ENCODE results near the gene KIAA1328. TPM values are rescaled to one million over a fixed set of nuclear protein-coding genes. Genes with fewer than 3 reads are reported as not detected.

KIAA1328 gene
- total RNA-seq, 1 experiment from 2014 or later: 15.5 TPM

DNA sequence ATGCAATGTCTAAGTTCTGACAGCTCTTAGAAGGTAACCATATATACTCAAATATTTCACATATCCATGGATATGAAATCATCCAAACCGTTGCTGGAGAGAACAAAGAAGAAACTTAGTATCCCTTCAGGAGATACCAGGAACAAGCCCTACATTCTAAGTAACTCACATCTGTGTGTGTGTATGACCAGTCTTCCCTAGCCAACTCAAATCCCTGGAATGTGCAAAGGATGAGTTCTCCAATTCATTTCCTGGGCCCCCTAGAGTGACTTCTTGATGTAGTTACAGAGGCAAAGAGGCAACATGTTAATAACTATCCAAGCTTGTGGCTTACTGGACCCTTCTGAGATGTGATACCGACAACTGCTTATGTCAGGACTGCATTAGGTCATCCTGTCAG, 20.2 kb upstream of the KIAA1328 start:
- Histone ChIP-seq H3K27me3 (ENCODE audit: low read length) (no peaks in the 10 kb centered on the region), H3K36me3 (ENCODE audit: insufficient read depth, low read length) (peaks cover 48% of the 10 kb centered on the region), H3K4me1 (ENCODE audit: low read length) (peaks cover 8% of the 10 kb centered on the region), H2AFZ (ENCODE audit: low read length) (no peak overlapping the region), H4K20me1 (ENCODE audit: insufficient read depth, low read depth, low read length) (no peaks in the 10 kb centered on the region; the same call in 1 of the 2 replicates), H3K4me3 (ENCODE audit: low read length) (no peak overlapping the region), H3K79me2 (ENCODE audit: low read length) (peaks cover 29% of the 10 kb centered on the region), H3K9ac (ENCODE audit: low read length) (no peak overlapping the region), H3K9me2 (replicated peaks; ENCODE audit: insufficient read depth, low read length) (no peaks in the 10 kb centered on the region), H3K9me3 (ENCODE audit: low read length) (no peaks in the 10 kb centered on the region), H3K4me2 (ENCODE audit: low read depth, low read length, poor library complexity, severe bottlenecking) (no peak overlapping the region), H3K27ac (ENCODE audit: low read length) (no peak overlapping the region)
- no peak for DNase-seq

DNA sequence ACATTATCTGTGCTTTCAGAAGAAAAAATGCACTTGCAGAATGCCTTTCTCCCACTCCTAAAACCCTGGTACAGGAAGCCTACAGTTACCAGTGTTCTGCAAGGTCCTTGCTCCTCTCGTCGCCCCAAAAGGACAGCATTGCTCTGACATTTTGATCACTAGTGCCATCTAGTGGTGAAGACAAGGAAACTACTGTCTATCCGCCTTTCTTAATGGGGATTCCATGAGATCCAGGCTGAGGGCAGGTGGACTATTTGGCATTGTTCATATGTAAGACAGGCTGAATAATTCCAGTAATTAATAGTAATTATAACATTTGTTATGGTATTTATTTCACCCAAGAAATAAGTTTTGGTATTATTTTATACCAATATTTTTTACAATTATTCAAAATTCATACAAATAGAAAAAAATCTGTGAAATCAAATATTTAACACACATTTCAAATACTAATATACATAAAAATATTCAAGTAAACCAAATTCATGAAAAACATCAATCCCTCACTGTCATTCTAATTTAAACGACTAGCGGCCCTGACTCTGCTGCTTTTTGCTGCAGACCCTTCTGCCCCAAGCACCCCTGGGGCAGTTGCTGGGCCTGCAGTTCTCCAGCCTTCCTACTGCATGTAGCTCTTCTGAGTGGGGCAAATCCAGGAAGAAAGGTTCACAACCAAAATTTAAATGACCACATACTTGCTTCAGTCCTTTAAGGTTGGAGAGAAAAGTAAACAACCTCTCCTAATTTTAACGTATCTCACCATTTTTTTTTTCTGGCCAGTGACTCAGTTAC, 19.1 kb upstream of the KIAA1328 start:
- Histone ChIP-seq H3K27me3 (ENCODE audit: low read length) (no peaks in the 10 kb centered on the region), H3K4me1 (ENCODE audit: low read length) (peaks cover 8% of the 10 kb centered on the region), H3K79me2 (ENCODE audit: low read length) (peaks cover 33% of the 10 kb centered on the region), H3K27ac (ENCODE audit: low read length) (no peak overlapping the region), H3K4me3 (ENCODE audit: low read length) (no peak overlapping the region), H3K9me3 (ENCODE audit: low read length) (no peaks in the 10 kb centered on the region), H3K4me2 (ENCODE audit: low read depth, low read length, poor library complexity, severe bottlenecking) (peak overlapping the region; percentile 4), H3K36me3 (ENCODE audit: insufficient read depth, low read length) (peaks cover 37% of the 10 kb centered on the region), H2AFZ (ENCODE audit: low read length) (no peak overlapping the region), H3K9me2 (replicated peaks; ENCODE audit: insufficient read depth, low read length) (no peaks in the 10 kb centered on the region), H3K9ac (ENCODE audit: low read length) (peak overlapping the region; percentile 41; the same call in 1 of the 2 replicates), H4K20me1 (ENCODE audit: insufficient read depth, low read depth, low read length) (no peaks in the 10 kb centered on the region; the same call in 1 of the 2 replicates)
- peak; percentile 91 for DNase-seq

DNA sequence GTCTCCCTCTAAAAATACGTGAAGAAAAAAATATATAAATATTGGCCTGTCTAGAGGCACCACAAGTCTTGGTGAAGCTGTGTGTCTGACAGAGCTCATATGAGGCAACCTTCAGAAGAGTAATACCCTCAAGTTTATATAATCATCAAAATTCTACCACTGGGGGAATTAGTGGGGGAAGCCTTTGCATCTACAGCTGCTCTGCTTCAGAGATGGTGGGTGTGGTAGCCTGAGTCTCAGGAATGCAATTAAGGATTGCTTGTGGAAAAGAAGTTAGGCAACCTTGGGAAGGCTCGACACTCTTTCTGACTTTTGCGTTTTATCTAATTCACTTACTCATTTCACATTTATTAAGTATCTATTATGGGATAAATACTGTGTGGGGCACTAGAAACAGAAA, 17.5 kb upstream of the KIAA1328 start:
- no peaks in the 10 kb centered on the region for H3K27me3 ChIP-seq (ENCODE audit: low read length)
- peaks cover 33% of the 10 kb centered on the region for H3K79me2 ChIP-seq (ENCODE audit: low read length)
- no peak overlapping the region for H3K27ac ChIP-seq (ENCODE audit: low read length)
- H3K36me3 ChIP-seq (ENCODE audit: insufficient read depth, low read length): peaks cover 29% of the 10 kb centered on the region
- no peak overlapping the region for H3K4me3 ChIP-seq (ENCODE audit: low read length)
- peaks cover 8% of the 10 kb centered on the region for H3K4me1 ChIP-seq (ENCODE audit: low read length)
- no peaks in the 10 kb centered on the region for H3K9me3 ChIP-seq (ENCODE audit: low read length)
- no peak overlapping the region for H3K4me2 ChIP-seq (ENCODE audit: low read depth, low read length, poor library complexity, severe bottlenecking)
- no peak for DNase-seq
- no peaks in the 10 kb centered on the region for H3K9me2 ChIP-seq (replicated peaks; ENCODE audit: insufficient read depth, low read length)
- no peak overlapping the region for H2AFZ ChIP-seq (ENCODE audit: low read length)
- no peaks in the 10 kb centered on the region; the same call in 1 of the 2 replicates for H4K20me1 ChIP-seq (ENCODE audit: insufficient read depth, low read depth, low read length)
- no peak overlapping the region for H3K9ac ChIP-seq (ENCODE audit: low read length)

DNA sequence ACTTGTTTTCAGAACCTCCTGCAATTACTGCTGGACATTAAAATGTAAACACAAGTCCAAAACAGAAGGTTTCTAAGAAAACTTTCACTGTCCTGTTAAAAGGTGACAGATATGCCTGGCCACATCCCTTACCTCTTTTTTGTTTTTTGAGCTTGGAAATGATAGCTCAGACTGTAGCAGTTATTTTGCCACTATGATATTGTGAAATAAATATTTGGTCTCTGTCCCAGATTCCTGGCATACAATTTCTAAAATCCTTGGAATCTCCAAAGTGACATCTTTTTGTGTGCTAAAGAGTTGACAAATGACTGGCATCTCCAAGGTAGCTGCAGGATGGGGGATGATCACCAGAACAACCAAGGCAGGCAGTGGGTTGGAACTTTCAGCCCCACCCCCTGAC, 17.0 kb upstream of the KIAA1328 start:
- no peaks in the 10 kb centered on the region for H3K27me3 ChIP-seq (ENCODE audit: low read length)
- H3K27ac ChIP-seq (ENCODE audit: low read length): no peak overlapping the region
- no peak for DNase-seq
- H3K4me1 ChIP-seq (ENCODE audit: low read length): peaks cover 8% of the 10 kb centered on the region
- H3K9me3 ChIP-seq (ENCODE audit: low read length): no peaks in the 10 kb centered on the region
- H3K36me3 ChIP-seq (ENCODE audit: insufficient read depth, low read length): peaks cover 26% of the 10 kb centered on the region
- no peak overlapping the region for H3K4me3 ChIP-seq (ENCODE audit: low read length)
- H2AFZ ChIP-seq (ENCODE audit: low read length): no peak overlapping the region
- H3K4me2 ChIP-seq (ENCODE audit: low read depth, low read length, poor library complexity, severe bottlenecking): no peak overlapping the region
- H3K9me2 ChIP-seq (replicated peaks; ENCODE audit: insufficient read depth, low read length): no peaks in the 10 kb centered on the region
- H4K20me1 ChIP-seq (ENCODE audit: insufficient read depth, low read depth, low read length): no peaks in the 10 kb centered on the region; the same call in 1 of the 2 replicates
- no peak overlapping the region for H3K9ac ChIP-seq (ENCODE audit: low read length)
- H3K79me2 ChIP-seq (ENCODE audit: low read length): peaks cover 33% of the 10 kb centered on the region

DNA sequence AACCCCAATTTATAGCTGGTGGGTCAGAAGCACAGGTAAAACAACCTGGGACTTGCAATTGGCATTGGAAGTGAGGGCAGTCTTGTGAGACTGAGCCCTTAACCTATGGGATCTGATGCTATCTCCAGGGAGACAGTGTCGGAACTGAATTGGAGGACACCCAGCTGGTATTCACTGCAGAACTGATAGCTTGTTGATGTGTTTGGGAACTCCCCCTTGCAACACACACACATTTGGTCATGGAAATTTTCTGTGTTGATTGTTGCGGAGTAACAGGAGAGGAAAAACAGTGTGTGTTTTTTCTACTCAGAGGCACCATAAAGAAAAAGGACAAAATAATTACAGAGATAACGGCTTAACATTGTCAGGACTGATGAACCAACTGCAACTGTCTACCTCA, 16.2 kb upstream of the KIAA1328 start:
- no peak for DNase-seq
- H3K9ac ChIP-seq (ENCODE audit: low read length): no peak overlapping the region
- H3K4me1 ChIP-seq (ENCODE audit: low read length): peaks cover 8% of the 10 kb centered on the region
- peaks cover 19% of the 10 kb centered on the region for H3K36me3 ChIP-seq (ENCODE audit: insufficient read depth, low read length)
- H3K27ac ChIP-seq (ENCODE audit: low read length): no peak overlapping the region
- H3K79me2 ChIP-seq (ENCODE audit: low read length): peaks cover 28% of the 10 kb centered on the region
- H3K27me3 ChIP-seq (ENCODE audit: low read length): no peaks in the 10 kb centered on the region
- no peaks in the 10 kb centered on the region for H3K9me3 ChIP-seq (ENCODE audit: low read length)
- H3K4me3 ChIP-seq (ENCODE audit: low read length): no peak overlapping the region
- no peaks in the 10 kb centered on the region for H3K9me2 ChIP-seq (replicated peaks; ENCODE audit: insufficient read depth, low read length)
- no peak overlapping the region for H3K4me2 ChIP-seq (ENCODE audit: low read depth, low read length, poor library complexity, severe bottlenecking)
- no peak overlapping the region for H2AFZ ChIP-seq (ENCODE audit: low read length)
- no peaks in the 10 kb centered on the region; the same call in 1 of the 2 replicates for H4K20me1 ChIP-seq (ENCODE audit: insufficient read depth, low read depth, low read length)

DNA sequence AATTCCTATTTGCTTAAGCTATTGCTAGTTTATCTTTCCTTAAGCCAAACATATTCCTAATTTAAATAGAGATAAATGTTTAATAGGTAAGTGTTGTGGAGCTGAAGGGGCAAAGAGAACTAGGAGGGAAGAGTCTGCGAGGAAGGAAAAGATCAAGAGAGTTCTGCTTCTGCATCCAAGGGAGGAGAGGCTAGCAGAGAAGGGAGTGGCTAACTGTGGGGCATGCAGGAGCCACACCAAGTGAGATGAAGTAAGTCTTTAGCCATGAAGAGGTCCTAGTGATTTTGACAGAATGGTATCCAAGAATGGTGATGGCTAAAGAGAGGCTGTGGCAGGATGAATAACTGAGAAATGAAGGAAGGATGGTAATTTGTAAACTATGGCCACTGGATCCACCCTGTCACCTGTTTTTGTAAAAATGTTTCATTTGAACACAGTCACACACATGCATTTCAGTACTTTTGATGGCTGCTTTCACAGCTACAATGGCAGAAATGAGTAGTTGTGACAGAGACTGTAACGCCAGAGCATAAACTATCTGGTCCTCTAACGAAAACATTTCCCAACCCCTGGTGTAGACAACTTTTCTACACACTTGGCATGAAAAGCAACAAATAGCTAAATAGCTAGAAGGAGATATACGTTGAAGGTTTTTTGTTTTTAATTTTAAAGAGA, 15.7 kb upstream of the KIAA1328 start:
- Histone ChIP-seq H4K20me1 (ENCODE audit: insufficient read depth, low read depth, low read length) (no peaks in the 10 kb centered on the region; the same call in 1 of the 2 replicates), H3K9ac (ENCODE audit: low read length) (no peak overlapping the region), H2AFZ (ENCODE audit: low read length) (no peak overlapping the region), H3K36me3 (ENCODE audit: insufficient read depth, low read length) (peaks cover 15% of the 10 kb centered on the region), H3K4me3 (ENCODE audit: low read length) (no peak overlapping the region), H3K79me2 (ENCODE audit: low read length) (peaks cover 22% of the 10 kb centered on the region), H3K27me3 (ENCODE audit: low read length) (no peaks in the 10 kb centered on the region), H3K9me2 (replicated peaks; ENCODE audit: insufficient read depth, low read length) (no peaks in the 10 kb centered on the region), H3K4me2 (ENCODE audit: low read depth, low read length, poor library complexity, severe bottlenecking) (no peak overlapping the region), H3K4me1 (ENCODE audit: low read length) (peaks cover 8% of the 10 kb centered on the region), H3K9me3 (ENCODE audit: low read length) (no peaks in the 10 kb centered on the region), H3K27ac (ENCODE audit: low read length) (no peak overlapping the region)
- DNase-seq: no peak

DNA sequence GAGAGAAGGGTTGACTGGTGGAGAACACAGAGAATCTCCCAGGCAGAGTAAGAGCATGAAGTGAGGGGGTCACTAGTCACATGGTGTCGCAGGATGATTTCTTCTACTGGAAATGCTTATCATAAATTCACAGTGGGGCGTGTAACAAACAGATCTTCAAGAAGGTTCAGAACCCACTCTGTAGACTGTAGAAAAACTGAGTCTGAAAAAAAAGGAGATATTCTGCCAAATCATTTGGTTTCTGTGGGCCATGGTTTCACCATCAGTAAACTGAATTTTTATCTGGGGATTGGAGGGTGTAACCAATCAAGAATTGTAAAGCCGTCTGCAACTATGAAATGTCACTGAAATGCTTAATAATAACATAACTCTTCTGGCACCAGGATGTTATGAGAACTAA, 15.1 kb upstream of the KIAA1328 start:
- Histone ChIP-seq H3K79me2 (ENCODE audit: low read length) (peaks cover 19% of the 10 kb centered on the region), H3K9ac (ENCODE audit: low read length) (no peak overlapping the region), H3K36me3 (ENCODE audit: insufficient read depth, low read length) (peaks cover 12% of the 10 kb centered on the region), H2AFZ (ENCODE audit: low read length) (no peak overlapping the region), H3K4me3 (ENCODE audit: low read length) (no peak overlapping the region), H3K27ac (ENCODE audit: low read length) (no peak overlapping the region), H3K9me2 (replicated peaks; ENCODE audit: insufficient read depth, low read length) (no peaks in the 10 kb centered on the region), H3K9me3 (ENCODE audit: low read length) (no peaks in the 10 kb centered on the region), H3K4me2 (ENCODE audit: low read depth, low read length, poor library complexity, severe bottlenecking) (no peak overlapping the region), H4K20me1 (ENCODE audit: insufficient read depth, low read depth, low read length) (no peaks in the 10 kb centered on the region; the same call in 1 of the 2 replicates), H3K27me3 (ENCODE audit: low read length) (no peaks in the 10 kb centered on the region), H3K4me1 (ENCODE audit: low read length) (peaks cover 7% of the 10 kb centered on the region)
- DNase-seq: no peak

DNA sequence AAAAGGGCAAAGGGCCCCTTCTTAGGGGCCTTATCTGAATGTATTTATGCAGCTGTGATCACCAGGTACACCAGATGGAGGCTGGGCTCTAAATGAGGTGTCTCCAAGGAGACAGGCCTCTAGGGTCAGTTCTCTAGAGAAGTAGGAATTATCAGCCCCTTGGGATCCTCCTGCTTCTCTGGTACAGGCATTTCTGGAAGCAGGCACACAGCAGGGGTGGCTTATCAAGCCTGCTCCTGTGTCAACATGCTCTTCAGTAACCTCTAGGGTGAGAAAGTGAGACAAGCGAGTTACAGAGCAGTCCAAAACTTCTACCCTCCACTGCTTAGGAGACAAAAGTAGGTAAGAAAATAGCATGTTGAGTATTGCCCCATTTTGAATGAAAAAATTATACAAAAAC, 13.9 kb upstream of the KIAA1328 start:
- no peak for DNase-seq
- H3K4me1 ChIP-seq (ENCODE audit: low read length): no peaks in the 10 kb centered on the region
- peaks cover 14% of the 10 kb centered on the region for H3K79me2 ChIP-seq (ENCODE audit: low read length)
- no peak overlapping the region for H3K4me3 ChIP-seq (ENCODE audit: low read length)
- H3K27ac ChIP-seq (ENCODE audit: low read length): no peak overlapping the region
- no peak overlapping the region for H3K9ac ChIP-seq (ENCODE audit: low read length)
- H4K20me1 ChIP-seq (ENCODE audit: insufficient read depth, low read depth, low read length): no peaks in the 10 kb centered on the region; the same call in 1 of the 2 replicates
- peaks cover 9% of the 10 kb centered on the region; the same call in 1 of the 2 replicates for H3K36me3 ChIP-seq (ENCODE audit: insufficient read depth, low read length)
- no peaks in the 10 kb centered on the region for H3K9me2 ChIP-seq (replicated peaks; ENCODE audit: insufficient read depth, low read length)
- H3K4me2 ChIP-seq (ENCODE audit: low read depth, low read length, poor library complexity, severe bottlenecking): no peak overlapping the region
- H3K9me3 ChIP-seq (ENCODE audit: low read length): no peaks in the 10 kb centered on the region
- H2AFZ ChIP-seq (ENCODE audit: low read length): no peak overlapping the region
- H3K27me3 ChIP-seq (ENCODE audit: low read length): no peaks in the 10 kb centered on the region
